Measurements from ENCODE around the gene SVIL.
"Not testable (repeated sequence)": the region's sequence is repeated elsewhere in the genome, so short reads cannot be mapped to it uniquely, and the experiment has no call there.

DNA sequence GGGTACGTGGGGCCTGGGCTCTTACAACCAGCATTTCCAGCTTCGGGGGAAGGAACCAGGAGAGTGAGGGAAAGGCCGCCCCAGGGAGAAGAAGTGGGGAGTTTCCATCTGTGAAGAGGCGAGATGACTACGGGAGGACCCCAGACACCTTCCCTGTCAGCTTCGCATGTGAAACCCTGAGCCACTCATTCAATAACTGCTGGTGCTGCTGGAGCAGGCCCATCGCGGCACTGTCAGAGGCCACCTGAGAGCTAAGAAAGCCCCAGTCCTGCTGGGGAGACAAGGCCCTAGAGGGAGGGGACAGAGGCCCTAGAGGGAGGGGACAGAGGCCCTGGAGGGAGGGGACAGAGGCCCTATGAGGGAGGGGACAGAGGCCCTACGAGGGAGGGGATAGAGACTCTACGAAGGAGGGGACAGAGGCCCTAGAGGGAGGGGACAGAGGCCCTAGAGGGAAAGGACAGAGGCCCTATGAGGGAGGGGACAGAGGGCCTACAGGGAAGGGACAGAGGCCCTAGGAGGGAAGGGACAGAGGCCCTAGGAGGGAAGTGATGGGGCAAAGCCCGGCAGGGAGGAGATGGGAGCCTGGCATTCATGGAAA, 128.3 kb downstream of the SVIL start:
- not testable (repeated sequence) for TF ChIP-seq EZH2 (IDR thresholded peaks at IDR 0.05); POLR2AphosphoS5 (IDR thresholded peaks at IDR 0.05; ENCODE audit: borderline replicate concordance, low read depth, low read length)
